GM18868 (cell line): ENCODE data around the gene FAM171A1.
"Not testable (repeated sequence)": the region's sequence is repeated elsewhere in the genome, so short reads cannot be mapped to it uniquely, and the experiment has no call there.

Experiments
- ATAC-seq: cut with Tn5 transposase; IDR thresholded peaks from one replicate; pipeline ENCODE4 v1.9.1; 2021; ENCODE audit warnings: mild to moderate bottlenecking, moderate library complexity; ENCODE audit not compliant: unreplicated experiment

The FAM171A1 gene

GRCh38 chr10:15295537-15296325 lies 75.4 kb downstream of the FAM171A1 start:
- ATAC-seq = no peak

GRCh38 chr10:15293862-15294842 lies 76.9 kb downstream of the FAM171A1 start:
- no peak for ATAC-seq

GRCh38 chr10:15290671-15291070 lies 80.4 kb downstream of the FAM171A1 start:
- no peak for ATAC-seq

GRCh38 chr10:15290150-15290549 lies 80.9 kb downstream of the FAM171A1 start:
- no peak for ATAC-seq

GRCh38 chr10:15280974-15281373 lies 90.1 kb downstream of the FAM171A1 start:
- ATAC-seq = no peak

- no peak for ATAC-seq
Observed at GRCh38 chr10:15280462-15280861, 90.6 kb downstream of the FAM171A1 start.

- ATAC-seq = no peak
Observed at GRCh38 chr10:15279236-15279635, 91.9 kb downstream of the FAM171A1 start.

- ATAC-seq = no peak
Observed at GRCh38 chr10:15278786-15279185, 92.3 kb downstream of the FAM171A1 start.

- ATAC-seq = not testable (repeated sequence)
Observed at GRCh38 chr10:15276039-15276438, 95.0 kb downstream of the FAM171A1 start.

GRCh38 chr10:15269838-15270237 lies 101.3 kb downstream of the FAM171A1 start:
- ATAC-seq = not testable (repeated sequence)

GRCh38 chr10:15267496-15267895 lies 103.6 kb downstream of the FAM171A1 start:
- ATAC-seq = no peak

- no peak for ATAC-seq
Observed at GRCh38 chr10:15266117-15266516, 105.0 kb downstream of the FAM171A1 start.

GRCh38 chr10:15265558-15265957 lies 105.5 kb downstream of the FAM171A1 start:
- ATAC-seq = no peak

- no peak for ATAC-seq
Observed at GRCh38 chr10:15265056-15265455, 106.0 kb downstream of the FAM171A1 start.

GRCh38 chr10:15263657-15264323 lies 107.3 kb downstream of the FAM171A1 start:
- no peak for ATAC-seq

GRCh38 chr10:15262036-15262713 lies 108.9 kb downstream of the FAM171A1 start:
- ATAC-seq = no peak

GRCh38 chr10:15259136-15259535 lies 112.0 kb downstream of the FAM171A1 start:
- no peak for ATAC-seq

- no peak for ATAC-seq
Observed at GRCh38 chr10:15258255-15258654, 112.8 kb downstream of the FAM171A1 start.

GRCh38 chr10:15255961-15256360 lies 115.1 kb downstream of the FAM171A1 start:
- ATAC-seq = no peak

GRCh38 chr10:15254808-15255648 lies 116.1 kb downstream of the FAM171A1 start:
- peak; percentile 75 for ATAC-seq
